SK-N-MC (cell line): Measurements from ENCODE around the gene GSAP.
"Not testable (repeated sequence)": the region's sequence is repeated elsewhere in the genome, so short reads cannot be mapped to it uniquely, and the experiment has no call there.

Experiments
- DNase-seq: peaks from one replicate; pipeline ENCODE4 v3.0.0-alpha.2; 2011; ENCODE audit warnings: low read depth, low spot score
- H3K27ac ChIP-seq: fragments of 200-600 bp; sonication (generic); 2 replicates; pipeline ENCODE4 v1.5.1; 2016; ENCODE audit warnings: mixed run types
- H3K36me3 ChIP-seq: fragments of 200-600 bp; sonication (generic); 2 replicates; pipeline ENCODE4 v1.6.1; 2017; ENCODE audit warnings: antibody characterized with exemption, low read length, mixed read lengths; ENCODE audit not compliant: insufficient read depth
- H3K4me3 ChIP-seq: fragments of 200-600 bp; sonication (generic); 2 replicates; pipeline ENCODE4 v1.5.1; 2016
- H3K9ac ChIP-seq: fragments of 200-600 bp; sonication (generic); 2 replicates; pipeline ENCODE4 v1.8.0; 2017; ENCODE audit warnings: mixed run types, mixed read lengths; ENCODE audit not compliant: insufficient read length
- H3K9me3 ChIP-seq: fragments of 200-600 bp; sonication (generic); 2 replicates; pipeline ENCODE4 v1.6.1; 2017; ENCODE audit warnings: low read depth, mild to moderate bottlenecking, antibody characterized with exemption, low read length, moderate library complexity, mixed read lengths
- EZH2 ChIP-seq: fragments of 200-600 bp; sonication (generic); IDR thresholded peaks from one replicate; pipeline ENCODE4 v1.6.1; 2017; ENCODE audit warnings: antibody characterized with exemption
- FOXP2 ChIP-seq: optimal IDR thresholded peaks from 2 replicates; pipeline ENCODE3; 2011; ENCODE audit warnings: mild to moderate bottlenecking, moderate library complexity; ENCODE audit not compliant: insufficient read depth; ENCODE audit errors: extremely low read length, control extremely low read depth
- POLR2AphosphoS5 ChIP-seq: IDR thresholded peaks from 2 replicates; pipeline ENCODE4 v1.6.1; 2012; ENCODE audit warnings: mild to moderate bottlenecking, low read depth, low read length, borderline replicate concordance

GSAP gene

GRCh38 chr7:77352665-77353406 is 63.3 kb downstream of the GSAP start:
- DNase-seq, result no peak
- no peaks in the 10 kb centered on the region for H3K9me3 ChIP-seq
- H3K27ac ChIP-seq, result no peak overlapping the region
- no peak overlapping the region for H3K9ac ChIP-seq
- H3K4me3 ChIP-seq, result no peak overlapping the region
- TF ChIP-seq POLR2AphosphoS5 (no peak), FOXP2 (no peak), EZH2 (no peak)
- no peaks in the 10 kb centered on the region for H3K36me3 ChIP-seq

DNA sequence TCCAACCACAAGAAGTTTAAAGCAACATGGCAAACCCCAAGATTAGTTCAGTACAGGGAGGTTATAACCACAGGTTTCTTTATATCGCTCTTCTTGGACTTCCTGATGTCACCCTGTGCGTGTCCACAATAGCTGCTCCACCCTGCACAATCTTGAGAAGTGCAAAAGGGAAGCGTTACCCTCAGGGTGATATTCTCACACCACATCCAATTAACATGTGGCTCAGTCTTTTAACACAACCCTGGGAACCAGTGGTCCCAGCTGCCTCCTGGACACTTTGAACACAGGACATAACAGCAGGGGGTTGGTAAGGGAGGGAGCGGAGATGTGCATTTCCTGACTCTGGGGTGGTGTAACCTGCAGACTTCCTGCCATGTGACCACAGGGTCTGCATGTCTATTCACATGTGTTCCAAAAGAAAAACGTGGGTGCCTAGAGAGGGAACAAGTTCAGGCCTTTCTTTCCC is 64.6 kb downstream of the GSAP start:
- H3K36me3 ChIP-seq, result no peaks in the 10 kb centered on the region
- no peaks in the 10 kb centered on the region for H3K9me3 ChIP-seq
- TF ChIP-seq EZH2 (no peak), FOXP2 (no peak), POLR2AphosphoS5 (no peak)
- H3K9ac ChIP-seq, result no peak overlapping the region
- no peak overlapping the region for H3K27ac ChIP-seq
- no peak for DNase-seq
- H3K4me3 ChIP-seq, result no peak overlapping the region

DNA sequence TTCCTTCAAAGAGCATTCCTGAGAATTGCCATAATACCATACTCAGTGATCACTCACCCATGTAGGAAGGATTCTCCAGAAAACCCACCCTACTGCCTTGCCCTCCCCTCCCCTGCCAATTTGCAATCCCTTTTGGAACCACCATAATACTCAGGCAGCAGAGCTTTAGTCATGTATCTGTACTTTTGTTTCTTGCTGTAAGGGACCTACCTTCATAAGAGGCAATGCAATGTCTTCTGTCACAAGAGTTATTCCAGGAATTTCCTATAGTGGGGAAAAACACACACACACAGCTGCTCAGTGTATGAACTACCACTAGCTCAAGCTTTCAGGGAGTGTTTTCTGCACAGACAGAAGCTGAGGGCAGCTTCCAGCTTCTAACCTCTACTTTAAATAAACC is 67.0 kb downstream of the GSAP start:
- H3K27ac ChIP-seq, result no peak overlapping the region
- no peak overlapping the region for H3K9ac ChIP-seq
- H3K9me3 ChIP-seq, result no peaks in the 10 kb centered on the region
- no peaks in the 10 kb centered on the region for H3K36me3 ChIP-seq
- H3K4me3 ChIP-seq, result no peak overlapping the region
- TF ChIP-seq FOXP2 (no peak), EZH2 (no peak), POLR2AphosphoS5 (no peak)
- DNase-seq, result no peak

DNA sequence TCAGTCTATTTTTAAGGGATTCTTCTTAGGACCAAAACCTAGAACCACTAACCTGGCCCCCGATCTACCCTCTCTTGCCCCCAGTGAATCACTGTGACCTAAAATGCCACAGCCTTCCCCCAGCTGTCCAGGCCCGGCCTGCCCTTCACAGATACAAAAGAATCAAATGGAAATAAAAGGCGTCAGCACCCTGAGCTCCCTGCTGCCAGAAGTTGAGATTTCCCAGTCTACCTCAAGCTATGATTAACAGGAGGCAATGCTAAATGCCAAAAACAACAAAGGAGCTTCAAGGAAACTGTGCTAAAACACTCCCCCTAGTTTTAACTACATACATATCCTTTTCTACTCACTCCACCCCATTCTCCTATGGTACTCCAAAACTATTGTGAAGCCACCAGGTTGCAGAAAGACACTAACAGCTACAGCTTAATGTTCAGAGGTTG is 67.8 kb downstream of the GSAP start:
- TF ChIP-seq EZH2, result no peak
- no peak for TF ChIP-seq POLR2AphosphoS5
- TF ChIP-seq FOXP2, result no peak
- H3K9me3 ChIP-seq, result no peaks in the 10 kb centered on the region
- H3K27ac ChIP-seq, result no peak overlapping the region
- no peak for DNase-seq
- H3K4me3 ChIP-seq, result no peak overlapping the region
- no peaks in the 10 kb centered on the region for H3K36me3 ChIP-seq
- no peak overlapping the region for H3K9ac ChIP-seq

- Histone ChIP-seq H3K4me3 (no peak overlapping the region), H3K9ac (no peak overlapping the region)
These were observed 69.7 kb downstream of the GSAP start for GRCh38 chr7:77346441-77346840.

GRCh38 chr7:77345426-77345825 is 70.7 kb downstream of the GSAP start:
- DNase-seq, H3K4me3 ChIP-seq, H3K27ac ChIP-seq, H3K9ac ChIP-seq, H3K36me3 ChIP-seq, H3K9me3 ChIP-seq: not testable (repeated sequence)

More at GRCh38 chr7:77346441-77346840, 69.7 kb downstream of the GSAP start:
- Histone ChIP-seq H3K27ac (no peak overlapping the region), H3K9me3 (no peaks in the 10 kb centered on the region), H3K36me3 (no peaks in the 10 kb centered on the region)
- no peak for TF ChIP-seq FOXP2
- no peak for TF ChIP-seq EZH2
- no peak for TF ChIP-seq POLR2AphosphoS5
- no peak for DNase-seq

DNA sequence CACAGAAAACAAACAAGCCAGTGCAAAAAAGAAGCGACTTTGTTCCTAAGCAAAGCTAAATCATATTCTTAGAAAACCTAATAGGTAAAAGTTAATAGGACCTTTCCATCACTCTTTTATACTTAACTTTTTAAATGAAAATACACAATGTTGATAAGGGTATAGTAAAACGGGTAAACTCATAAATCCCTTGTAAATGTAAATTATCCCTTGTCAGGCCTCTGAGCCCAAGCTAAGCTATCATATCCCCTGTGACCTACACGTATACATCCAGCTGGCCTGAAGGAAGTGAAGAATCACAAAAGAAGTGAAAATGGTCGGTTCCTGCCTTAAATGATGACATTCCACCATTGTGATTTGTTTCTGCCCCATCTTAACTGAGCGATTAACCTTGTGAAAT is 76.4 kb downstream of the GSAP start:
- Histone ChIP-seq H3K4me3 (no peak overlapping the region), H3K9me3 (no peaks in the 10 kb centered on the region), H3K27ac (no peak overlapping the region), H3K36me3 (no peaks in the 10 kb centered on the region), H3K9ac (no peak overlapping the region)
- no peak for DNase-seq
- no peak for TF ChIP-seq FOXP2
- no peak for TF ChIP-seq EZH2
- TF ChIP-seq POLR2AphosphoS5, result no peak

DNA sequence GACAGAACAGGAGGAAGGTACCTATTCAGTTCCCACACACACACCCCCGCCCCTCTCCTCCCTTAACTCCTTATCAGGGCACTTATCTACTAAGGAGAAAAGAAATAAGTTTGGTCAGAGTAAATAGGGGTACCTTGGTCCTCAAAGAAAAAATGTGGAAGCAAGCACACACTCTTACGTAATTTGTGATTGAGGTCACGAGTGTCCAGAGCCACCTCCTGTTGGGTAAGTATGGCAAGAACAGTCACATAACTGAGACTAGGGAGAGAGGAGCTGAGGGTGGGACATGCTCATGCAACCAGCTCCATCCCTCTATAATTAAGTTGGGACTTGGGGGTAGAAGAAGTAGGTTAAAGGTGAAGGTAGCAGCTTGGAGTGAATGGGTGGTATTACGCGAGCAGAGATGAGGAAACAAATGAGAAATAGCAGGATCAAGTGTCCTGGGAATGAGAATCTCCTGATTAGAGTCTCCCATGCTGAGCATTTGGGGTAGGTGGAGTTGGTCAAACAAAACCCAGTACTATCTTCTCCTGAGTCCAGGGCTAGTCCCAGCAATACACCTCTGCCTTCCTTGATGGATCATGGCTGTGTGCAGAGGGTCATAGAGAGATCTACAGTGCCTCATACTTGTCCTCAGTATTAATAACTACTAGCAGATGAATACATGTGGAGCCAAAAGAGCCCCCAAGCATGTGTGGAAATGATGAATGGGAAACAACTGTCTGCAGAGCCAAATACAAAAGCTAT is 77.1 kb downstream of the GSAP start:
- no peaks in the 10 kb centered on the region for H3K36me3 ChIP-seq
- no peak overlapping the region for H3K4me3 ChIP-seq
- no peak overlapping the region for H3K9ac ChIP-seq
- no peak overlapping the region for H3K27ac ChIP-seq
- TF ChIP-seq EZH2, result no peak
- TF ChIP-seq FOXP2, result no peak
- no peak for TF ChIP-seq POLR2AphosphoS5
- H3K9me3 ChIP-seq, result no peaks in the 10 kb centered on the region
- no peak for DNase-seq
